Measurements from ENCODE around the gene APBA2.
"Not testable (repeated sequence)": the region's sequence is repeated elsewhere in the genome, so short reads cannot be mapped to it uniquely, and the experiment has no call there.

APBA2 gene

DNA sequence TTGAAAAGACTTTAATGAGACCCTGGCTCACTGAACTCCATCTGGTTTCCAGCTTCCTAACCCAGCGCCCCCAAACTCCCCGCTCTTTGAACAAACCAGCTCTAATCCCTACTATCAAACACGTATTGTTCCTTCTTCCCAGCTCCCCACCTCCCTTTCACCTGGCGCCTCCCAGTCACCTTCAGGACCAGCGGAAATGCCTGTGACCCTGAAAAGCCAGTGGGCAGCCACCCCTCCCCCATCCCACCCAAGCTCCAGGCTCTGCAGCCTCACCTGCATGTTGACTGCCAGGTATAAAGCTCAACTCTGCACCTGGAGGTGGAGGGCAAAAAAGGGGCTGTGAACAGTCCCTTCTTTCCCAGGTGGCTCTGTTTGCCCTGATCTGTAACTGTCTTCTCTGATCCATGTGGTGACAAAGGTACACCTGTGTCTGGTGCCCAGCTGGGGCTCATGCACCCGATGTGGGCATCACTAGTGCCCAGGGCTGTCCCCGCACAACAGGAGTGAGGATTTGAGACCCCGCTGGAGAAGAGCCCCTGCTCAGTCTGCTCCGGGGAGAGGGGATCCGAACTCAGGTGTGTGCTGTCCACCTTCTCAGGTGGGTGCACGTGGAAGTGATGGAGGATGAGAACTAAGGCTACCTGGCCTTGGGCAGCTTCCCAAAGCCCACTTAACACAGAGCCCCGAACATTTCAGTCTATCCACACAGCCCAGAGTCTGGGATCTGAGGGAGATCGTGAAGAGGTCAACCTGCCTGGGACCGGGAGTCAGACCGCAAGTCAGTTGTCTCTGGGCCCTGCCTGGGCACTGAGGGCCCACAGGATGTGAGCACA, 254.9 kb downstream of the APBA2 start:
- DNase-seq, result peak in 1 of 2 experiments; percentile 3

DNA sequence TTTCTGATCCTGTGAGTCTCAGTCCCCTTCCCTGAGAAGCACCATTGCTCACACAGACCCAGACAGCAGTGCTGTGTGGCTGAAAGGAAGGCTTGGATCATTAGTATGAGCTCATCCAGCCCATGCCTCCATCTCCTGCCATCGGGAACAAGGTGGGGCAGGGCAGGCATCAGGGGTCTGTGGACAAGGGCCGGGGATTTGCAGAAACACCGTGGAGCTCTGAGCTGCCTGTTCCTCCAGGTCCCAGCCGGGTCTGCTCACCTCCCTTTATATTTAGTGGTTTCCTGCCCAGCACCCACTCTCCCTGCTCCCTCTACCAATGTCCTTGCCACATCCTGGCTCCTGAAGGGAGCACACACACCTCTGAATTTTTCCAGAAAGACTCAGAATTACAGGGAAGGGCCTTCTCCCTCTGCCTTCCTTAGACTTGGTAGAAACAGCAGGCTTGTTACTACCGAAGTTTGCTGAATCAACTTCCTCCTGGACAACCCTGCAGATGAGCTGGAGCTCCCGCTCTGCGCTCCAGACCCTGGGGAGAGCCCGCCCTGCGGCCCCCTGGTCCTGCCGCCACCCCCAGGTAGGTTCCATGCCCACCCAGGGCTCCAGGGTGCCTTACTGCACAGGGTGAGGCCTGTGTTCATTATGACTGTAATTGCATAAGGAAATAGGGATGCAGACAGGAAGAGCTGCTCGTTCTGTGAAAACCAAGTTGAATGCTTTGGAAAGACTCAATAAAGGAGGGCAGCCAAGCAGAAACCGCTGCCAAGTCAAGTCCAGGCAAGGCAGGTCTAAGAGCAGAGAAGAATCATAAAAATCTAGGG, 255.7 kb downstream of the APBA2 start:
- peak in 1 of 2 experiments; percentile 5 for DNase-seq

DNA sequence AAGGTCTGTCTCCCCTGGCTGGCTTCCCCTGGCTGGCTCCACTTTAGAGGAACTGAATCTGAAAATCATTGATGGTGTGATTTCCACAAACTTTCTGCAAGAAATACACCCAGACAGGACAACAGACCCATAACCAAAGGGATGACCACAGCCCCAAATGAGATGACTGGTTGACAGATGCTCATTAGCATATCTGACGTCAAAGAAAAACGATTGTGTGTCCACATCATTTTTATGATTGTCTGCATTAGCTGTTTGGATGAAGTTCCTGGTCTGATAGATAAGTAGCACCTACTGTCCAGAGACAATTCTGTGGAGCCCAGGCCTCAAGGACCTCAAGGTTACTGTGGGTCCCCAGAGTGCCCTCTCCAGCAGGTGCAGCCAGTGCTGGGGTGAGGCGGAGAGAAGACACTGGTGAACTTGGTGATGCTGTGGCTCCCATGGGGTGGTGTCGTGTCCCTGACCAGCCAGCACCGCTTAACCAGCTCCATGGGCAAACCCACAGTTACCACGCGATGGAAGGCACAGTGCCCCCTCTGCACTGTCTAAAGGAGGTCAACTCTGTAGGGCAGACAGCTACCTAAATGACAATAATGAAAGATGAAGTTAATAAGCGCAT, 256.5 kb downstream of the APBA2 start:
- DNase-seq, result peak in 1 of 2 experiments; percentile 4

DNA sequence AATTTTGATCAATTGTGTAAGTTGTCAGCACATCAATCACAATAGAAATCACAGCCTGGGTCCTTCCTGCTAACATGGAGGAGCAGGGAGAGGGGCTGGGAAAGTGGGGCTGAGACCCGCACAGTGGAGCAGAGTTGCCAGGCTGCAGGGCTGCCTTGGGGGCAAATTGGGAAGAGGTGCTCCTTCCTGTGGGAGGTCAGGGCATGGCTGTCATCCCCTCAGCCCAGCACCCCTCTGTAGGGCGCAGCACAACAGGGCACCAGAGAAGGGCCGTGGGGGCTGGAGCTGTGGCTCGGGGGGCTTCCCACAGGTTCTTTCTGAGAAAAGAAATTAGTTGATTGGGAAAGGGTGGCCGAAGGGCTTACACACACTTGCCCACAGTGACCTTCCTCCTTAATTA, 257.5 kb downstream of the APBA2 start:
- DNase-seq, result no peak

- no peak for DNase-seq
These were observed 258.3 kb downstream of the APBA2 start for GRCh38 chr15:29143909-29144635.

DNA sequence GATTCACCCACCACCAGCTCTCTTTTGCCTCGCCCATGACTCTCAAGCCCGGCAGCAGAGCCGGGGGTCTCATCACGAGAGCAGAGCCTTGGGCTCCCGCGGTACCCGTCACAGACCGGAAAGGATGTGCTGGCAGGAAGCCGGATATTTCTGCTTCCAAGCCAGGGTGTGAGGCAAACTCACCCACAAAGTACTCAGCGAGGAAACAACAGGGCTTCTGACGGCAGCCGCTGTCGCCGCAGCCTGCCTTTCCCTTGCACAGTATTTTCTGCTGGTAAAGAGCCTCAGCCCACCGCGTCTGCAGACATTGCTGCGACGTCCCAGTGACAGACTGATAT, 263.9 kb downstream of the APBA2 start:
- DNase-seq, result no peak

GRCh38 chr15:29150515-29151483, 265.0 kb downstream of the APBA2 start:
- DNase-seq, result no peak

DNA sequence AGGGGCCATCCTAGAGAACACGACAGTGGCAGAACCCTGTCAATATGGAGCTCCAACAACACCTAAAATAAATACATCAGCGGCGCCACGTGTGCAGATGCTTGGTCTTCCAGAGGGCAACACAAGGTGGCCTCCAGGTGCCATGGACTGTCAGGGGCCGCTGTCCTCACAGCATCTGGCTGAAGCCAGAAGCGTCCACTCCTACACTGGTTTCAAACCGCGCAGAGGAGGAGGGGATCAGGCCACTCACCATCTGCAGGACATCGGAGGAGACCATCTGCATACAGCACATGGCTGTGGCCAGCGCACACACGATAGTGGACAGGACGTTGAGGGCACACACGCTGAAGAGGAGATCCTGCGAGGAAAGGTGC, 265.7 kb downstream of the APBA2 start:
- DNase-seq, result no peak

- no peak for DNase-seq
These were observed 270.7 kb downstream of the APBA2 start for GRCh38 chr15:29156521-29156920.

DNA sequence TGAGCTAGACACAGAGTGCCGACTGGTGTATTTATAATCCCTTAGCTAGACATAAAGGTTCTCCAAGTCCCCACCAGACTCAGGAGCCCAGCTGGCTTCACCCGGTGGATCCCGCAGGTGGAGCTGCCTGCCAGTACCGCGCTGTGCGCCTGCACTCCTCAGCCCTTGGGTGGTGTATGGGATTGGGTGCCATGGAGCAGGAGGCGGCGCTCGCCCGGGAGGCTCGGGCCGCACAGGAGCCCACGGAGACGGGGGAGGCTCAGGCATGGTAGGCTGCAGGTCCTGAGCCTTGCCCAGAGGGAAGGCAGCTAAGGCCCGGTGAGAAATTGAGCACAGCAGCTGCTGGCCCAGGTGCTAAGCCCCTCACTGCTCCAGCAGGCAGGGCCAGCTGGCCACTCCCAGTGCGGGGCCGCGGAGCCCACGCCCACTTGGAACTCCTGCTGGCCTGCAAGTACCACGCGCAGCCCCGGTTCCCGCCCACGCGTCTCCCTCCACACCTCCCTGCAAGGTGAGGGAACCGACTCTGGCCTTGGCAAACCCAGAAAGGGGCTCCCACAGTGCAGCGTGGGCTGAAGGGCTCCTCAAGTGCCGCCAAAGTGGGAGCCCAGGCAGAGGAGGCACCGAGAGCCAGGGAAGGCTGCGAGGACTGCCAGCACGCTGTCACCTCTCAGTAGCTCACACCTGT, 274.1 kb downstream of the APBA2 start:
- no peak for DNase-seq

DNA sequence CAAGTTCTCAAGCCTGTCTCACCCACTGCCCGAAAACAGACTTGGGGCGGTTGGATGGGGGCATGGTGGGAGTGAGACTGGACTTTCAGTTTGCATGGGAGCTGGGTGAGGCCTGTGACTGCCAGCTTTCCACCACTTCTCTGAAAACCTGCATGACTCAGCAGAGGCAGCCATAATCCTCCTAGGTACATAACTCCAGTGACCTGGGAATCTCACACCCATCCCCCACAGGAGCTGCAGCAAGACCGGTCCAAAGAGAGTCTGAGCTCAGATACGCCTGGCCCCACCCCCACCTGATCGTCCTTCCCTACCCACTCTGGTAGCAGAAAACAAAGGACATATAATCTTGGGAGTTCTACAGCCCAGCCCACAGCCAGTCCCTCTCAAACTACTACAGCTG, 276.6 kb downstream of the APBA2 start:
- DNase-seq, result no peak

- DNase-seq, result not testable (repeated sequence)
These were observed 281.3 kb downstream of the APBA2 start for GRCh38 chr15:29167122-29167521.
